K562 (cell line): ENCODE results near the gene NYAP2. TPM values are rescaled to one million over a fixed set of nuclear protein-coding genes. Genes with fewer than 3 reads are reported as not detected.

ENCODE experiments used
- ATAC-seq: fragments of 200-7000 bp; cut with Tn5 transposase; 3 replicates; pipeline ENCODE4 v1.9.1; 2020; ENCODE audit warnings: moderate library complexity
- BruUV-seq: library from RNA; stranded (reverse); fragments of 400-500 nt; replicated peaks from 2 replicates; lab custom pipeline; 2021; lab: Mats Ljungman, UMichigan
- CTCF ChIA-PET: fragments of 300-600 bp; formaldehyde crosslinking; extraction: SDS; loops from one replicate; lab custom pipeline; 2021; ENCODE audit warnings: low intra/inter-chr PET ratio; lab: Yijun Ruan, JAX
- POLR2A ChIA-PET: fragments of 300-600, 350-650 bp; sonication (Branson Sonifier 250); formaldehyde crosslinking; extraction: SDS; loops from one replicate; lab custom pipeline; 2021; ENCODE audit warnings: antibody characterized with exemption, inconsistent platforms; lab: Yijun Ruan, JAX
- DNase-seq, 4 experiments: peaks; one replicate each; pipeline versions ENCODE4 v3.0.0 to v3.0.0-alpha.2; 2011 to 2018; ENCODE audit warnings: low spot score in 3 of 4, mixed read lengths in 3 of 4; ENCODE audit errors: extremely low read depth in 1 of 4
- FAIRE-seq: peaks from 2 replicates; lab custom pipeline; 2011; peaks lifted over from hg19 to GRCh38; lab: Jason Lieb, UNC
- H2AFZ ChIP-seq: 2 replicates; pipeline ENCODE4 v1.6.0; 2011; ENCODE audit warnings: low read depth, low read length, control low read depth, inconsistent platforms
- H3K27ac ChIP-seq: fragments of 200-600 bp; 3 replicates; pipeline ENCODE4 v1.8.0; 2011; ENCODE audit warnings: low read depth, mild to moderate bottlenecking, control low read depth, inconsistent platforms, low read length, moderate library complexity, mixed read lengths; ENCODE audit errors: extremely low read depth
- H3K27me3 ChIP-seq, 2 experiments: fragments of 300-600 bp in 1 of 2; 2 replicates in 1 of 2; 3 replicates in 1 of 2; pipeline versions ENCODE4 v1.6.0 to v1.8.0; 2011; ENCODE audit warnings: inconsistent platforms in 2 of 2, low read length in 2 of 2, mild to moderate bottlenecking in 1 of 2, mixed read lengths in 1 of 2, moderate library complexity in 1 of 2; ENCODE audit not compliant: control insufficient read depth in 2 of 2, insufficient read depth in 2 of 2
- H3K36me3 ChIP-seq: fragments of 300-600 bp; 3 replicates; pipeline ENCODE4 v1.8.0; 2011; ENCODE audit warnings: mild to moderate bottlenecking, low read length, inconsistent platforms; ENCODE audit not compliant: control insufficient read depth, insufficient read depth
- H3K4me1 ChIP-seq, 2 experiments: fragments of 200-600 bp in 1 of 2; replicated peaks in 1 of 2; 2 replicates in 1 of 2; 3 replicates in 1 of 2; pipeline versions ENCODE4 v1.5.1 to v1.8.0; 2011; ENCODE audit warnings: inconsistent platforms in 2 of 2, low read length in 2 of 2, mild to moderate bottlenecking in 1 of 2, mixed read lengths in 1 of 2, moderate library complexity in 1 of 2; ENCODE audit not compliant: control insufficient read depth in 2 of 2, insufficient read depth in 2 of 2
- H3K4me2 ChIP-seq: 2 replicates; pipeline ENCODE4 v1.6.1; 2011; ENCODE audit warnings: low read length, control low read depth, inconsistent platforms, mixed read lengths; ENCODE audit not compliant: insufficient read depth
- H3K4me3 ChIP-seq: fragments of 200-600 bp; sonication (generic), shearing (Covaris generic); 2 replicates; pipeline ENCODE4 v1.5.1; 2016; ENCODE audit warnings: control low read depth, inconsistent platforms
- H3K79me2 ChIP-seq: fragments of 200-600 bp; 3 replicates; pipeline ENCODE4 v1.8.0; 2011; ENCODE audit warnings: low read length, inconsistent platforms; ENCODE audit not compliant: control insufficient read depth, insufficient read depth
- H3K9ac ChIP-seq, 2 experiments: 2 replicates each; pipeline versions ENCODE4 v1.6.0 to v1.6.1; 2011; ENCODE audit warnings: low read depth in 2 of 2, low read length in 2 of 2, control low read depth in 1 of 2, inconsistent platforms in 1 of 2, mild to moderate bottlenecking in 1 of 2, mixed read lengths in 1 of 2; ENCODE audit not compliant: insufficient read depth in 1 of 2
- H3K9me1 ChIP-seq: one replicate; pipeline ENCODE4 v1.6.0; 2011; ENCODE audit warnings: inconsistent platforms, mild to moderate bottlenecking, low read length, moderate library complexity; ENCODE audit not compliant: control insufficient read depth, insufficient read depth
- H3K9me3 ChIP-seq: replicated peaks from 2 replicates; pipeline ENCODE4 v1.5.1; 2011; ENCODE audit warnings: low read depth, low read length, inconsistent platforms; ENCODE audit not compliant: control insufficient read depth, insufficient read depth
- H4K20me1 ChIP-seq: replicated peaks from 2 replicates; pipeline ENCODE4 v1.6.1; 2011; ENCODE audit warnings: low read length, inconsistent platforms, mixed read lengths; ENCODE audit not compliant: control insufficient read depth, insufficient read depth
- CTCF ChIP-seq, 3 experiments: IDR thresholded peaks in 2 of 3; conservative IDR thresholded peaks in 1 of 3; 2 replicates each; pipeline ENCODE4 v1.5.1; 2011 to 2012; ENCODE audit warnings: low read length in 3 of 3, mild to moderate bottlenecking in 3 of 3, control low read depth in 2 of 3, improper control_type of control experiment in 1 of 3, inconsistent platforms in 1 of 3, low read depth in 1 of 3, mixed read lengths in 1 of 3, moderate library complexity in 1 of 3; ENCODE audit not compliant: insufficient read depth in 2 of 3
- DMBX1 ChIP-seq: fragments of 250-450 bp; sonication (Bioruptor Pico); IDR thresholded peaks from 2 replicates; pipeline ENCODE4 v1.8.0; 2022; ENCODE audit warnings: inconsistent platforms, mild to moderate bottlenecking, moderate library complexity, borderline replicate concordance
- HMG20B ChIP-seq: fragments of 250-450 bp; sonication (Bioruptor Pico); IDR thresholded peaks from 2 replicates; pipeline ENCODE4 v1.5.0; 2021; ENCODE audit warnings: mild to moderate bottlenecking
- SNRNP70 ChIP-seq: fragments of 200-400 bp; formaldehyde crosslinking; optimal IDR thresholded peaks from 2 replicates; pipeline ENCODE3; 2017; ENCODE audit warnings: low read depth, low read length
- ZNF174 ChIP-seq: fragments of 250-450 bp; sonication (Bioruptor Pico); IDR thresholded peaks from 2 replicates; pipeline ENCODE4 v1.4.0; 2020; ENCODE audit warnings: mild to moderate bottlenecking
- WGBS: fragments of 100-300 bp; shearing (Covaris generic); methylation state at CpG from one replicate; pipeline ENCODE4 v1.1.6; 2016; ENCODE audit warnings: low coverage, mixed read lengths; ENCODE audit not compliant: insufficient coverage; ENCODE audit errors: missing lambda C conversion rate; 5-methylcytosine and 5-hydroxymethylcytosine counted together
- in situ Hi-C: fragments of 300-500 bp; cut with MboI; formaldehyde crosslinking; loops from 4 replicates; pipeline ENCODE4 v1.15.0; 2018; ENCODE audit warnings: inconsistent platforms, mixed read lengths
- intact Hi-C: fragments of 100-400 bp; cut with micrococcal nuclease; formaldehyde crosslinking; loops from 2 replicates; pipeline ENCODE4 v1.14.2; 2022
- polyA plus RNA-seq, 8 experiments: library from polyadenylated mRNA; depleted of rRNA in 4 of 8; stranded (reverse) in 5 of 8; unstranded in 3 of 8; fragments of >200 nt; fragmentation: Nextera tagmentation in 2 of 8; fragmentation: Illumina TruSeq in 1 of 8; extraction: Ambion mirVana in 2 of 8; extraction: Trizol in 1 of 8; gene quantifications; 2 replicates each; pipeline versions ENCODE4 v1.2.1 to v1.2.3, GENCODE V29; 2011 to 2014; ENCODE audit warnings: inconsistent platforms in 1 of 8, missing spikeins in 1 of 8
- total RNA-seq, 7 experiments: library from RNA; depleted of rRNA in 6 of 7; stranded (reverse); fragments of >200 nt in 6 of 7; fragmentation: Illumina TruSeq in 2 of 7; extraction: Trizol in 2 of 7; gene quantifications; 2 replicates each; pipeline versions ENCODE4 v1.2.1 to v1.2.3, GENCODE V29; 2011 to 2021; ENCODE audit warnings: low replicate concordance in 1 of 7
- TF ChIP-seq, protein P1 (sequence below), 2 experiments: fragments of 450-650 bp in 1 of 2; IDR thresholded peaks; 2 replicates each; pipeline ENCODE4 v1.6.1; 2011 to 2017; ENCODE audit warnings: low read depth in 2 of 2, antibody characterized with exemption in 1 of 2, borderline replicate concordance in 1 of 2, low read length in 1 of 2, mild to moderate bottlenecking in 1 of 2, mixed read lengths in 1 of 2; ENCODE audit not compliant: control insufficient read depth in 1 of 2

Gene NYAP2
- total and polyA plus RNA-seq, 9 of the 15 experiments (the other 6 are each of a cell fraction or from before 2014, with no cell fraction given), result 0.03 to 0.04 (median 0.04) TPM; not detected in 3

- intact Hi-C loops, result no loop called here
- H3K36me3 ChIP-seq, result no peaks in the 10 kb centered on the region
- no peak overlapping the region for H3K9ac ChIP-seq
- H3K27me3 ChIP-seq, result no peaks in the 10 kb centered on the region
- H3K4me1 ChIP-seq, result no peaks in the 10 kb centered on the region
- ATAC-seq, result no peak
- in situ Hi-C loops, result no loop called here
- BruUV-seq, result no TSS peak
- no peaks in the 10 kb centered on the region for H4K20me1 ChIP-seq
- WGBS, result 5% methylated on average over 6 of the region's 6 CpGs
- CTCF ChIA-PET, result no interaction called here
- H3K9me3 ChIP-seq, result no peaks in the 10 kb centered on the region
- FAIRE-seq, result no peak
- no peak overlapping the region for H3K4me3 ChIP-seq
- POLR2A ChIA-PET, result interaction anchor here (1.2 kb wide), 1 partner anchor 15 kb away, joined by 3 read pairs; no protein-coding TSS in a partner anchor
- H3K79me2 ChIP-seq, result no peaks in the 10 kb centered on the region
- H2AFZ ChIP-seq, result no peak overlapping the region
- no peak overlapping the region for H3K27ac ChIP-seq
- DNase-seq, result no peak
- H3K4me2 ChIP-seq, result no peak overlapping the region
- no peaks in the 10 kb centered on the region for H3K9me1 ChIP-seq
- TF ChIP-seq, protein P1, sequence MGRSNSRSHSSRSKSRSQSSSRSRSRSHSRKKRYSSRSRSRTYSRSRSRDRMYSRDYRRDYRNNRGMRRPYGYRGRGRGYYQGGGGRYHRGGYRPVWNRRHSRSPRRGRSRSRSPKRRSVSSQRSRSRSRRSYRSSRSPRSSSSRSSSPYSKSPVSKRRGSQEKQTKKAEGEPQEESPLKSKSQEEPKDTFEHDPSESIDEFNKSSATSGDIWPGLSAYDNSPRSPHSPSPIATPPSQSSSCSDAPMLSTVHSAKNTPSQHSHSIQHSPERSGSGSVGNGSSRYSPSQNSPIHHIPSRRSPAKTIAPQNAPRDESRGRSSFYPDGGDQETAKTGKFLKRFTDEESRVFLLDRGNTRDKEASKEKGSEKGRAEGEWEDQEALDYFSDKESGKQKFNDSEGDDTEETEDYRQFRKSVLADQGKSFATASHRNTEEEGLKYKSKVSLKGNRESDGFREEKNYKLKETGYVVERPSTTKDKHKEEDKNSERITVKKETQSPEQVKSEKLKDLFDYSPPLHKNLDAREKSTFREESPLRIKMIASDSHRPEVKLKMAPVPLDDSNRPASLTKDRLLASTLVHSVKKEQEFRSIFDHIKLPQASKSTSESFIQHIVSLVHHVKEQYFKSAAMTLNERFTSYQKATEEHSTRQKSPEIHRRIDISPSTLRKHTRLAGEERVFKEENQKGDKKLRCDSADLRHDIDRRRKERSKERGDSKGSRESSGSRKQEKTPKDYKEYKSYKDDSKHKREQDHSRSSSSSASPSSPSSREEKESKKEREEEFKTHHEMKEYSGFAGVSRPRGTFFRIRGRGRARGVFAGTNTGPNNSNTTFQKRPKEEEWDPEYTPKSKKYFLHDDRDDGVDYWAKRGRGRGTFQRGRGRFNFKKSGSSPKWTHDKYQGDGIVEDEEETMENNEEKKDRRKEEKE (IDR thresholded peaks at IDR 0.05; ENCODE audit: borderline replicate concordance in 1 of 2, control insufficient read depth in 1 of 2, low read depth in 2 of 2, low read length in 1 of 2), result no peak
- TF ChIP-seq ZNF174 (no peak), CTCF (IDR thresholded peaks at IDR 0.05 in 2 of 3, conservative IDR thresholded peaks at IDR 0.05 in 1 of 3; ENCODE audit: insufficient read depth in 2 of 3, low read depth in 1 of 3, low read length in 3 of 3) (no peak), SNRNP70 (no peak), HMG20B (CRISPR knock-in tag) (no peak), DMBX1 (CRISPR knock-in tag) (no peak)
Observed at GRCh38 chr2:225558399-225559071, 159.0 kb downstream of the NYAP2 start.
